ENCODE results near the gene RAB14.
"Not testable (repeated sequence)": the region's sequence is repeated elsewhere in the genome, so short reads cannot be mapped to it uniquely, and the experiment has no call there.

The RAB14 gene

GRCh38 chr9:121138561-121138960 lies 63.1 kb downstream of the RAB14 start:
- H3K4me3 ChIP-seq (ENCODE audit: low read length) = no peak overlapping the region
- TF ChIP-seq ZNF274 (IDR thresholded peaks at IDR 0.05; ENCODE audit: low read depth, low read length) = no peak

DNA sequence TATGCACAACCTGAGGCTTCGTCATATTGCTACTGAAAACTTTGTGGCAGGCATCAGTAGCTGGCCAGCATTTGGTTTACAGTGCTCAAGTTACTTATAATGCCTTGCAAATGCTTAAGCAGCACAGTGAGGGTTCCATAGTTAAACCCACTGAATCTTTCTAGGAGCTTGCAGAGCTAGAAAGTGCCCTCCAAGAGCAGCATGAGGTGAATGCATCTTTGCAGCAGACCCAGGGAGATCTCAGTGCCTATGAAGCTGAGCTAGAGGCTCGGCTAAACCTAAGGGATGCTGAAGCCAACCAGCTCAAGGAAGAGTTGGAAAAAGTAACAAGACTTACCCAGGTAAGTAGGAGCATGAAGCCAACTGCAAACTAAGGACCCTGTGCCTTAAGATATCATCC lies 66.0 kb downstream of the RAB14 start:
- H3K4me3 ChIP-seq (ENCODE audit: low read length) = no peak overlapping the region
- TF ChIP-seq ZNF274 (IDR thresholded peaks at IDR 0.05; ENCODE audit: low read depth, low read length) = no peak

DNA sequence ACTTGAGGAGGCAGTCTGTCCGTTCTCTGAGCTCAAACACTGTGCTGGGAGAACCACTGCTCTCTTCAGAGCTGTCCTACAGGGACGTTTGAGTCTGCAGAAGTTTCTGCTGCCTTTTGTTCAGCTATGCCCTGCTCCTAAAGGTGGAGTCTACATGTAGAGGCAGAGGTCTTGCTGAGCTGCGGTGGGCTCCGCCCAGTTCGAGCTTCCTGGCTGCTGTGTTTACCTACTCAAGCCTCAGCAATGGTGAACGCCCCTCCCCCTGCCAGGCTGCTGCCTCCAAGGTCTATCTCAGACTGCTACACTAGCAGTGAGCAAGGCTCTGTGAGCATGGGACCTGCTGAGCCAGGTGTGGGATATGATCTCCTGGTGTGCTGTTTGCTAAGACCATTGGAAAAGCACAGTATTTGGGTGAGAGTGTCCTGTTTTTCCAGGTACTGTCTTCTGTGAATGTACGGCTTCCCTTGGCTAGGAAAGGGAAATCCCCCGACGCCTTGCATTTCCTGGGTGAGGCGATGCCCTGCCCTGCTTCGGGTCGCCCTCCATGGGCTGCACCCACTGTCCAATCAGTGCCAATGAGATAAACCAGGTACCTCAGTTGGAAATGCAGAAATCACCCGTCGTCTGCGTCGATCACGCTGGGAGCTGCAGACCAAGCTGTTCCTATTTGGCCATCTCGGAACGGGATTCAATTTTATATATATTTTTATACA lies 68.4 kb downstream of the RAB14 start:
- no peak overlapping the region for H3K4me3 ChIP-seq (ENCODE audit: low read length)
- TF ChIP-seq ZNF274 (IDR thresholded peaks at IDR 0.05; ENCODE audit: low read depth, low read length) = no peak

- H3K4me3 ChIP-seq (ENCODE audit: low read length) = not testable (repeated sequence)
Observed at GRCh38 chr9:121129384-121129783, 72.3 kb downstream of the RAB14 start.
